ENCODE measurements around the gene CACNB2.

DNA sequence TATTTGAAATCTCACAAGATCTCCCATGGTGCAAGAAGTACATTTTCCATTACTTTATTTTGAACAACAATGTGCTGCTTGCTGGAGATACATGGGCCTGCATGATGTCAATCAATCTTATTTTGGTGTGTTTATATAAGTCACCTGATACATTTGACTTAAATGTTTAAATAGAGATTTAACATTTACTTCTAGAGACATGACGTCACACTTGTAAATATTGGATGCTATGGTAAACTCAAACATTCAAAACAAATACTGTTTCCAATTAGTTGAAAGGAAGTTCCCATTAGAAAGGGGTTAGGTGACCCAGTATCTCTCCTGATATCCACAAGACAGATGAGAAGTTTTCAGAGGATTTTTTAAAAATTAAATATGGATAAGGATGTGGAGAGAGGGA is 296.7 kb downstream of the CACNB2 start:
- TF ChIP-seq GATA2 (IDR thresholded peaks at IDR 0.05; ENCODE audit: low read depth, low read length) (no peak), GATA3 (IDR thresholded peaks at IDR 0.05; ENCODE audit: low read depth, low read length) (no peak)

Measured in SH-SY5Y (cell line).